ENCODE data around the gene RBM20. TPM values are rescaled to one million over a fixed set of nuclear protein-coding genes. Genes with fewer than 3 reads are reported as not detected.

RBM20 gene
- total RNA-seq, 1 experiment from 2014 or later = 0.17 TPM

GRCh38 chr10:110822712-110823311 lies 178.7 kb downstream of the RBM20 start:
- H3K27me3 ChIP-seq (ENCODE audit: insufficient read depth, low read length) = no peaks in the 10 kb centered on the region
- H3K56ac ChIP-seq (ENCODE audit: insufficient read length, low read depth, low read length) = no peak overlapping the region
- H4K91ac ChIP-seq (ENCODE audit: insufficient read length, low read depth, low read length) = no peak overlapping the region
- H3K23me2 ChIP-seq (ENCODE audit: insufficient read length, low read depth, low read length, poor library complexity, severe bottlenecking) = no peaks in the 10 kb centered on the region
- peak; percentile 73 for DNase-seq
- no peak overlapping the region for H4K8ac ChIP-seq (replicated peaks; ENCODE audit: insufficient read length, low read depth, low read length)
- H3T11ph ChIP-seq (ENCODE audit: low read length) = peak overlapping the region; percentile 57
- H3K23ac ChIP-seq (ENCODE audit: insufficient read length, low read depth, low read length) = no peak overlapping the region
- no peaks in the 10 kb centered on the region for H3K79me2 ChIP-seq (ENCODE audit: insufficient read depth, low read length)
- Mint-ChIP-seq H3K27me3 (ENCODE audit: low read depth) (no peaks in the 10 kb centered on the region), H3K36me3 (ENCODE audit: insufficient read depth in 1 of 3, low read depth in 3 of 3) (no peaks in the 10 kb centered on the region), H3K4me3 (peak overlapping the region in 1 of 2 experiments; percentile 7; a peak in 1 of 5 replicates), H3K9me3 (no peaks in the 10 kb centered on the region), H3K4me1 (peaks cover 15 to 24% of the 10 kb centered on the region in 2 experiments), H3K27ac (peak overlapping the region in 1 of 3 experiments; percentile 79; a peak in 3 of 7 replicates)
- WGBS (ENCODE audit: extremely low coverage, insufficient read length, low lambda C conversion rate) = no CpG with 5 or more reads among the region's 8 CpGs
- H3K18ac ChIP-seq (ENCODE audit: insufficient read length, low read depth, low read length) = peak overlapping the region; percentile 38
- H2BK20ac ChIP-seq (ENCODE audit: low read depth, low read length, poor library complexity, severe bottlenecking) = no peak overlapping the region
- H3K14ac ChIP-seq (ENCODE audit: insufficient read depth, low read length) = peak overlapping the region; percentile 23; the same call in 1 of the 2 replicates
- H2BK12ac ChIP-seq (ENCODE audit: insufficient read length, low read depth, low read length) = no peak overlapping the region
- H2BK15ac ChIP-seq (ENCODE audit: low read depth, low read length) = no peak overlapping the region
- no peak overlapping the region for H3K9ac ChIP-seq (ENCODE audit: extremely low read depth, insufficient read length, low read length)
- no peak overlapping the region for H2AK5ac ChIP-seq (ENCODE audit: insufficient read length, low read length)
- no peak overlapping the region for H3K4ac ChIP-seq (ENCODE audit: low read depth, low read length)
- H3K79me1 ChIP-seq (ENCODE audit: insufficient read depth, low read depth, low read length, poor library complexity, severe bottlenecking) = no peaks in the 10 kb centered on the region
- H2BK5ac ChIP-seq (ENCODE audit: insufficient read length, low read length) = no peak overlapping the region
- no peak overlapping the region for H3K4me2 ChIP-seq (ENCODE audit: insufficient read depth, insufficient read length, low read length)
- TF ChIP-seq CTCF (conservative IDR thresholded peaks at IDR 0.05) = no peak
- H3K27ac ChIP-seq (ENCODE audit: insufficient read length, low read depth, low read length) = no peak overlapping the region
- no peak overlapping the region for H2AFZ ChIP-seq (ENCODE audit: low read length)
- no peaks in the 10 kb centered on the region for H3K9me3 ChIP-seq (ENCODE audit: control insufficient read depth, low read depth, low read length)
- H4K20me1 ChIP-seq (ENCODE audit: control insufficient read depth, insufficient read depth, insufficient read length) = no peaks in the 10 kb centered on the region
- H2BK120ac ChIP-seq (ENCODE audit: low read depth, low read length, poor library complexity, severe bottlenecking) = no peak overlapping the region
- H4K5ac ChIP-seq (ENCODE audit: insufficient read length, low read depth, low read length) = no peak overlapping the region
- no peaks in the 10 kb centered on the region; the same call in 1 of the 2 replicates for H3K4me1 ChIP-seq (ENCODE audit: insufficient read depth, low read length)
